HG02642 (cell line): ENCODE data around the gene MTIF2.
"Not testable (repeated sequence)": the region's sequence is repeated elsewhere in the genome, so short reads cannot be mapped to it uniquely, and the experiment has no call there.

Experiments used
- ATAC-seq: cut with Tn5 transposase; IDR thresholded peaks from one replicate; pipeline ENCODE4 v1.9.1; 2021; ENCODE audit warnings: mild to moderate bottlenecking; ENCODE audit not compliant: unreplicated experiment, poor library complexity

The MTIF2 gene

DNA sequence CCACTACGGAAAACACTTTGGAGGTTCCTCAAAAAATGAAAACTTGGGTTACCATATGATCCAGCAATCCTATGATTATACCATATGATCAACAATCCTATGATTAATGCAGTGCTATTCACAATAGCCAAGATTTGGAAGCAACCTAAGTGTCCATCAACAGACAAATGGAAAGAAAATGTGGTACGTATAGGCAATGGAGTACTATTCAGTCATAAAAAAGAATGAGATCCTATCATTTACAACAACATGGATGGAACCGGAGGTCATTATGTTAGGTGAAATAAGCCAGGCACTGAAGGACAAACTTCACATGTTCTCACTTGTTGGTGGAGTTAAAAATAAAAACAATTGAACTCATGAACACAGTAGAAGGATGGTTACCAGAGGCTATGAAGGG lies 64.5 kb downstream of the MTIF2 start:
- no peak for ATAC-seq

DNA sequence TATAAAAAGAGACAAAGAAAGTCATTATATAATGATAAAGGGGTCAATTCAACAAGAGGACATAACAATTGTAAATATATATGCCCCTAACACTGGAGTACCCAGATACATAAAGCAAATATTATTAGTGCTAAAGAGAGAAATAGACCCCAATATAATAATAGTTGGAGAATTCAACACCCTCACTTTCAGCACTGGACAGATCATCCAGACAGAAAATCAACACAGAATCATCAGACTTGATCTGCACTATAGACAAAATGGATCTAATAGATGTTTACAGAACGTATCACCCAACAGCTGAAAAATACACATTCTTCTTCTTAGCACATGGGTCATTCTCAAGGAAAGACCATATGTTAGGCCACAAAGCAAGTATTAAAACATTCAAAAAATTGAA lies 68.6 kb downstream of the MTIF2 start:
- no peak for ATAC-seq

DNA sequence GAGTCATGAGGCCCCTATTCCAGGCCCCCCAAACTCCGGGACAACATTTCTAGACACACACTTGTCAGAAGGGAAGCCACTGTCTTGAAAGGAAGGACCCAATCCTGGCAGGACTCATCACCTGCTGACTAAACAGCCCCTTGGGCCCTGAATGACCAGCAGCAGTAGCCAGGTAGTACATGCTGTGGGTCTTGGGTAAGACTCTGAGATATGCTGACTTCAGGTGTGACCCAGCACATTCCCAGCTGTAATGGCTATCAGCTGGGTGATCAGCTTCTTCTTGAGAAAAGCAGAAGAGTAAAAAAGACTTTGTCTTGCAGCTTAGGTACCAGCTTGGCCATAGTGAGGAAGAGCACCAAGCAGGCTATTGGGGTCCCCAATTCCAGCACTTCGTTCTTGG lies 72.5 kb downstream of the MTIF2 start:
- no peak for ATAC-seq

DNA sequence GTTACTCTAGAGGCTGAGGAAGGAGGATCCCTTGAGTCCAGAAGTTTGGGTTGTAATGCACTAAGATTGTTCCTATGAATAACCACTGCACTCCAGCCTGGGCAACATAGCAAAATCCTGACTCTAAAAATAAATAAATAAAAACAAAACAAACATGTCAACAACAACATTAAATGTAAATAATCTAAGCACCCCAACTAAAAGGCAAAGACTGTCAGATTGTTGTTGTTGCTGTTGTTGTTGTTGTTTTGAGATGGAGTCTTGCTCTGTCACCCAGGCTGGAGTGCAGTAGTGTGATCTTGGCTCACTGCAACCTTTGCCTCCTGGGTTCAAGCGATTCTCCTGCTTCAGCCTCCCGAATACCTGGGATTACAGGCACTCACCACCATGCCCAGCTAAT lies 77.1 kb downstream of the MTIF2 start:
- ATAC-seq = not testable (repeated sequence)

DNA sequence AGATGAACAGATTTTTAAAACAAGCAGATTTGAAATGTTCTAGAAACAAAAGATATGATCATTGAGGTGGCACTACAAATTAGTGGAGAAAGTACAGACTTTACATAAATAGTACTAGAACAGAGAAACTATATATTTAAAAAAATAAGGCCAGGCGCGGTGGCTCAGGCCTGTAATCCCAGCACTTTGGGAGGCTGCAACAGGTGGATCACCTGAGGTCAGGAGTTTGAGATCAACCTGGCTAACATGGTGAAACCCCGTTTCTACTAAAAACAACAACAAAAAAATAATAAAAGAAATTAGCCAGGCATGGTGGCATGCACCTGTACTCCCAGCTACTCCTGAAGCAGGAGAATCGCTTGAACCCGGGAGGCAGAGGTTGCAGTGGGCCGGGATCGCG lies 82.2 kb downstream of the MTIF2 start:
- ATAC-seq = not testable (repeated sequence)
